HG03354 (cell line): ENCODE measurements around the gene SVIL.
A peak's percentile ranks its signal among the peaks of the same experiment; 100 is the strongest.

ENCODE experiments used
- ATAC-seq: cut with Tn5 transposase; IDR thresholded peaks from one replicate; pipeline ENCODE4 v1.9.1; 2021; ENCODE audit warnings: mild to moderate bottlenecking; ENCODE audit not compliant: unreplicated experiment, poor library complexity, severe bottlenecking

Gene SVIL

GRCh38 chr10:29634764-29635625 is at the start of gene SVIL:
Gene SVIL (minus strand): TSS chr10:29634971. CDS start chr10:29555058, 79,913 bp downstream.
- peak; percentile 20 for ATAC-seq

DNA sequence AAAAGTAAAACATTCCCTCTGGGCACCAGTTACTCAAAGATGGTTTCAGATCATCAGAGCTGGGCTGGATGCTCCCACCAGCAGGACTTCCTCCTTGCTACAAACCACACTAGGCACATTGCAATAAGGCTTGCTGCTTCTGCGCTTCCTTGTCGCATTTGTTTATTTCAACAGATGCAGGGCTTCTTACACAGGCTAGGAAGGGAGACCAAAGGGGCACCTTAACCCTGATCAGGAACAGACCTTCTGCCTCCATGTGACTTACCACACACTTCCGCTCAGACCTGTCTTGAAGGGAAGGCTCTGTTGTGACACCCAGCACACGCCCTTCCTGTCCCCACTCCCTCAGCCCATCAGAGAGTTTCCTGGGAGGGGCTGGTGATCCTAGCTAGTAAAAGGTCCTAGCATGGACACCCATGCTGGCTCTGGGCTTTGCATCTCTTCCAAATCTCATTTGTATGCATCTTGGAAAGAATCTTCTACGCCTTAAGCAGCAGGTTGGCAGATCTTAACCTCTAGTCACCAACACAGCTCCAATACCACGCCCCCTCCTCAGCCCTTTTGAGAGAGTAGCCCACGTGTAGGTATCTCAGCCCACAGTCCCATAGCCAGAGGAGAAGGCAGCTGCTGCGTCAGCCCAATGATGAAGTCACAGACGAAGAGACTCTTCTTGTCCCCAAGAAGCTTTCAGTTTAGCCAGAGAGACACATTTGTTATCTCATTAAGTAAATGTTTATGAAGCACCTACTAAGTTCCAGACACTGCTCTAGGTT is 47.1 kb upstream of the SVIL start:
- peak; percentile 72 for ATAC-seq

DNA sequence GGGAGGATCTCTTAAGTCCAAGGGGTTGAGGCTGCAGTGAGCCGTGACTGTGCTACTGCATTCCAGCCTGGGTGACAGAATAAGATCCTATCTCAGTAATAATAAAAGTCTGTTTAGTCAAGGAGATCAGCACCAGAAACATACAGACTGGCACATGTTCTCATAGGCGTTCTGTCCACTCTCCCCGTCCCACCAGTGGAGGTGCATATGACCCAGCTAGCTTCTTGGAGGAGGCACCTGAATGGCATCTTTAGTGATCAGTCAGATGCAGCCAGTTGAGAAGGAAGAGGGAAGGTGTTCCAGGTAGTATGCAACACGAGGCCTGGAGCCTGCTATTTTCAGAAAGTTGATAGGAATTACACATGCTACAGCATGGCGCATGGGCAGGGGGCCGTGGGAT is 45.3 kb upstream of the SVIL start:
- no peak for ATAC-seq

GRCh38 chr10:29676732-29677131 is 42.0 kb upstream of the SVIL start:
- ATAC-seq: no peak

GRCh38 chr10:29675984-29676383 is 41.2 kb upstream of the SVIL start:
- no peak for ATAC-seq

DNA sequence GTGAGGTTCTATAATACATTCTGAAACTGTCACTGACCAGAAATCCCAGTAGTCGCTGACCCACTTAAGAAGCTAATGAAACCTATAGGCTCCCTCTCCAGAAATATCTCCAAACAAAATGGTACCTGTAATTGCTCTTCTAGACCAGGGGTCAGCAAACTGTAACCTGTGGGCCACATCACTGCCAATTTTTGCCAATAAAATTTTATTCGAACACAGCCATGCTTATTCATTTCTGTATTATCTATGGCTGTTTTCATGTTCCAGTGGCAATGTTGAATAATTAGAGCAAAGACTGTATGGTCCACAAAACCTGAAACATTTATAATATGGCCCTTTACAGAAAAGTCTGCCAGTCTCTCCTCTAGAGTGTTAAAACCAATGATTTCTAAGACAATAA is 37.2 kb upstream of the SVIL start:
- ATAC-seq: no peak

DNA sequence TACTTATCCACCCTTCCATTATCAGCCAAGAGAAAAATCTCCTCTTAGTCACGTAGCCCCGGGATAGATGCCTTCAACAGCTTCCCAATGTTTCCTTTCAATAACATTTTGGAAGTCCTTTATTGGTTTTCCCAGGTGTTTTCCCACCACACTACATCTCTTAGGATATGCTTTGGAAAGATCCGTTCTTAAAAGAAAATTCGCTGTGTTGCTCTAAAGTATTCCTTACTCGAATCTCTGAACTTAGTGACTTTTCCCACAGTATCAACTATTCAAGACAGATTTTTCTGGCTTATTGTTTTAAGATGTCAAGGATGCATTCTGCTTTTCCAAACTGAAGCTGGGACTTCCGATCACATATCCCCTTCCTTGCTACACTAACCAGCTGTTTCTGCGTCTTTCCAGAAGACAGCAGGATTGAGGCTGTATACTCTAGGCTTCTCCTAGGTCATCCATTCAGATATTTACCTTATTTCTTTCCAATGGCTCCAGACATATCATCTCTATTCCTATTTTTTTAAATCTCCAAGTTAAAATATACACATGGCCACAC is 36.5 kb upstream of the SVIL start:
- no peak for ATAC-seq

DNA sequence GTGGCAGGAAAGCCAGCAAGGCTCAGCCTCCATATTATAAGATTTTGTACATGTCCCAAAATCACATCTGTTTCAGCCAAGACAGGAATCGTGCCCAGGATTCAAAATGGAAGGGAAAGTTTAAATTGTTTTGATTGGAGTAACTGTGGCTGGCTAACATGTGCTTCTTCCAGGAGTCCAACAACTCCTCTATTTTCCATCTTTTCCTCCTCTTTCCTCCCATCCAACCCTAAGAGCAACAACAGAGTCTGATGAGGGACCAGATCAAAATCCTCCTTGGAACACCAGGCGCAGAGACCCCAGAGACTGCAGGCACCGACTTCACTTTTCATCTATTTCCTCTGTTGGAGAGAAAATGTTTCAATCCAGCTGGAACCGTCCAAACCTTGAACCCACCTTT is 36.0 kb upstream of the SVIL start:
- no peak for ATAC-seq

- no peak for ATAC-seq
These were observed 34.4 kb upstream of the SVIL start for GRCh38 chr10:29669149-29669548.

- ATAC-seq: no peak
These were observed 33.9 kb upstream of the SVIL start for GRCh38 chr10:29668628-29669027.

GRCh38 chr10:29667191-29667590 is 32.4 kb upstream of the SVIL start:
- ATAC-seq: no peak

GRCh38 chr10:29666201-29666600 is 31.4 kb upstream of the SVIL start:
- ATAC-seq: no peak

DNA sequence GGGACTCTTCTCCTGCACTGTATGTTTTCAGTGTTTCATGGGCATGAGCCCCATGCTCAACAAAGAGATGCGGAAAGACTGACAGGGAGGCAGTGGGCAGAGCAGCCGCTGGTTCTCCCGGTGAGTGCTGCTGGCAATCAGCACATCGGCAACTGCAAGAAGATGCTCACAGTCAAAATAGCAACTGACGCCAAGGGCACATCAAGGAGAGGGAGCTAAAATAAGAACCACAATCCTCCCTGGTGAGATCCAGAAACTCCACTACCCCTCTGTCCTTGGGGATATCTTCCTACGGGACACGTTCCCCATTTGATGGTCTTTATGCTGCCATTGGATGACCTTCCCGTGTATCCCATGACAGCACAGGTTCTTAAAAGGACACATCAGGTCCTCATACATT is 28.9 kb upstream of the SVIL start:
- no peak for ATAC-seq

DNA sequence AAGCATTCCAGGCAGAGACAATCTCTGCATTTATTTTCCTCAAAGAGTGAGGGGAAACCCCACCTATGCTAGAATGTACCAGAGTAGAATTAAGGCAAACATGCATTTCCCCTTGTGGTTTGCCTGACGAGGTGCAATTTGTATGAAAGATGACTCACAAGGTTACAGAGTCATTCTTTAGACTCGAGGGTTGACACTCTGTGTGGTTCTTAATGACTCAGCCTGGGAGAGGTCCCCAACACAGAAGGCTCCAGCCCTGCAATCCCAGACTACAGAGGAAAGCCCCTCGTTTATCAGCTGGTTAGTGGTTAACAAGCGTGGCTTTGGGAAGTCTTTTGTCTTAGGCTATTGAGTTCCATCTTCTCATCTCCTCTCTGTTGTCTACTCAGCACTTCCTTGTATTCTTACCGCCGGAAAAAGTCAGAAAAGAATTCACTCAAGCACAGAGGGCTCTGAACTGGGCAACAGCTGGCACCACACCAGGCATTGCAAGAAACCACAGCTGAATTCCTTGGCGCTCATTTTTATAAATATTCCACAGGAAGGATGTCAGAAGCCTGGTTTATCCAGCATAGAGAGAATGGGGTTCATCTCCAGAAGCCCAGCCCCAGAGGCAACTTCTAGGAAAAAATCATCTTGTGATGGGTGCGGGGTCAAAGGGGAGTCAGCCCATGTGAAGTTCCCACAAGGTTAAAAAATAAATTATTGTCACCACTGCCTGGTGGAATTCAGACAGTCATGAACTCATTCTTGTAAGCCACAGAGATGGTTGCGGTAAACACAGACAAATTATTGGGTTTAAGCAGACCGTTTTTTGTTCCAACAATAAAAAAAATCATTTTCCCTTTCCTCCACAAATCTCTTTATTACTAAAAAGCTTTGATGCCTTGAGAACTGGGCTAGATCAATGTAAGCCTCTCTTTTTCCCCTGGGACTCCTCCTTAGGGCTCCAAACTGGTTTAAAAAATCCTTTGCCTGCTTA is 24.5 kb upstream of the SVIL start:
- peak; percentile 98 for ATAC-seq

DNA sequence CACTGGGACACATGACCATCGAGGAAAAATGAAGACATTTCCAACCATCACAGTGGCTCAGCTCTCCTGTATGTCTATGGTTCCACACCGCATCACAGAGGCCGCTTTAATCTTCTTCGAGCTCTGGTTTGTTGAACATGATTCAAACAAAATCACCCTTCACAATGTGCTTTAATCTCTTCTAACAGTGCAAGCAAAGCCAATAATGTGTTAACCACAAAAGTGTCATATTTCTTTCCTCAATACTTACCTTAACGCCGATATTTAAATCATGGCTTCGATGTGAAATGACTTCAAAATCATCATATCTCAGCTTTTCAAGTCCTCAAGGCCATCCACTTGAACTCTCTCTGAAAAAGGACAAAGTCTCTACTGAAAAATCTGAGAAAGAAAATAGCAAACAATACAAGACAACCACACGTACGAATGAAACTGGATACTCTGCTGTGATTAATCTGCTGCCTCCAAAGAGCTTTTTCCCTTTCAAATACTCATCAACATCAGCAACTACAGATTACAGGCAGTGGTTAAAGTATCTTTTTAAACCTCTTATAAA is 23.0 kb upstream of the SVIL start:
- no peak for ATAC-seq

GRCh38 chr10:29656451-29656992 is 21.8 kb upstream of the SVIL start:
- no peak for ATAC-seq

DNA sequence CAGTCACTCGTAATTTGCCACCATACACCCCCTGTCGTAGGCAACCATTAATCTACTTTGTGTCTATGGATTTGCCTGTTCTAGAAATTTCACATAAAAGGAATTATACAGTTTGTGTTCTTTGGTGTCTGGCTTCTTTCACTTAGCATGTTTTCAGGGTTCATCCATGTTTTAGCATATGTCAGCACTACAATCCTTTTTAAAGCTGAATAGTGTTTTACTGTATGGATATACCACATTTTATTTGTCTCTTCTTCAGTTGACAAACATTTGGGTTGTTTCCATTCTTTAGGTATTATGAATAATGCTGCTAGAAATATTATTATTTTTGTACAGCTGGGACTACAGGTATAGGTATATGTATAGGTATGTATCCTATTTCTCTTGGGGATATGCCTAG is 17.4 kb upstream of the SVIL start:
- ATAC-seq: no peak

GRCh38 chr10:29651767-29652166 is 17.0 kb upstream of the SVIL start:
- ATAC-seq: no peak

GRCh38 chr10:29650552-29650944 is 15.8 kb upstream of the SVIL start:
- no peak for ATAC-seq
